Measurements from ENCODE around the gene LURAP1L.
A peak's percentile ranks its signal among the peaks of the same experiment; 100 is the strongest.

The LURAP1L gene

DNA sequence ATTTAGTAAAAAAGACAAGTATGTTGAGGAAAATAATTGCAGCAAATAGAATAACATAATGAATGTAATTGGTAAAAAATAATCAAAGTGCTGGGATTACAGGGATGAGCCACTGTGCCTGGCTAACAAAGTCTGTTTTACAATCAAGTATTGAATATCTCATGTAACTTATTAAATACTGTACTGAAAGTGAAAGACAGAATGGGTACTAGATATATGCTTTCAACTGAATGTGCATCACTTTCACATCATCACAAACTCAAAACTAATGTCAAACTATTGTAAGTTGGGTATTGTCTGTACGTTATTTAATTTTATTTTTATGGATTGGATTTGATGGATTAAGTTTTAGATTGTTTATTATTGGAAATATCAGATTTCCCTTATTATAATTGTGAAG lies 58.9 kb downstream of the LURAP1L start:
- Histone ChIP-seq H3K4me3 (ENCODE audit: low read length in 2 of 2) (no peak overlapping the region), H3K9ac (ENCODE audit: low read length in 2 of 2) (no peak overlapping the region), H3K27ac (ENCODE audit: low read length) (no peak overlapping the region), H3K27me3 (ENCODE audit: control insufficient read depth in 1 of 2, insufficient read depth in 2 of 2, low read length in 2 of 2) (no peaks in the 10 kb centered on the region), H3K9me3 (ENCODE audit: control insufficient read depth in 2 of 2, low read length in 2 of 2) (peaks cover 0 to 4% of the 10 kb centered on the region in 2 donors), H3K36me3 (ENCODE audit: control insufficient read depth in 2 of 2, insufficient read depth in 2 of 2, low read length in 2 of 2) (no peaks in the 10 kb centered on the region), H3K4me1 (ENCODE audit: control insufficient read depth, insufficient read depth, low read length) (no peaks in the 10 kb centered on the region)

DNA sequence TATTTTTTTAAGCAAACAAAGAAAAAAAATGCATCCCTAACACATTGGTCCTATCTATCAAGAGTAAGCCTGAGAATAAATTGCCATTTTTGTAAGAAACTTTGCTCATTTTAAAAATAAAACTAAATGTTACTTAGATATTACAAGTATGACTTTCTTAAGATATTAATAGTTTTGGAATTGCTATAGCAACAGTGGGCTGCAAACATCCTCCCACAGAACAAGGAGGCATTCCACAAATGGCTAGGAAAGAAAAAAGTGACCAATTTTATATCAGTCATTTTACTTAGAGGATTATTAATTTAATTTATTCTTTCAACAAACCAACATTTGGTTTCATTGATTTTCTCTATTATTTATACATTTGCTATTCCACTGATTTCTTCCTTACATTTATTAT lies 63.7 kb downstream of the LURAP1L start:
- H3K27ac ChIP-seq (ENCODE audit: low read length), result no peak overlapping the region
- no peaks in the 10 kb centered on the region for H3K36me3 ChIP-seq (ENCODE audit: control insufficient read depth in 2 of 2, insufficient read depth in 2 of 2, low read length in 2 of 2)
- H3K27me3 ChIP-seq (ENCODE audit: control insufficient read depth in 1 of 2, insufficient read depth in 2 of 2, low read length in 2 of 2), result no peaks in the 10 kb centered on the region
- H3K4me3 ChIP-seq (ENCODE audit: low read length in 2 of 2), result no peak overlapping the region
- H3K9me3 ChIP-seq (ENCODE audit: control insufficient read depth in 2 of 2, low read length in 2 of 2), result peaks cover 0 to 4% of the 10 kb centered on the region in 2 donors
- no peak overlapping the region for H3K9ac ChIP-seq (ENCODE audit: low read length in 2 of 2)
- H3K4me1 ChIP-seq (ENCODE audit: control insufficient read depth, insufficient read depth, low read length), result no peaks in the 10 kb centered on the region

DNA sequence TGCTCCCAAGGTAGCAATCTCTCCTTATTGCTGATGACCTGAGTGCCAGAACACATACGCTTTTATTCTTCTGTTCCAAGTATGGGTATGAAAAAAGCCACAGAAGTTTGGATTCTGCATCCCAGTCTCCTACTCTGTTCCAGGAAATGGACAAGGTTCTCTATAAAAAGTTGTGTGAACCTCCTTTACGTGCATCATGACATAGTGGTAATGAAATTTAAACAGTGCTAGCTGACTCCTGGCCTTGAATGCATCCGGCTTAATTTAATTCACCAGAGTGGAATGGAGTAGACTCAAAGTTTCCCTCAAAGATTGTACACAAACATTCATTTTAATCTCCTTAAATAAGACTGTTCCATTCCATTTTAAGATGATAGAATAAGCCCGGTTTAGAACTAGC lies 68.9 kb downstream of the LURAP1L start:
- Histone ChIP-seq H3K36me3 (ENCODE audit: control insufficient read depth in 2 of 2, insufficient read depth in 2 of 2, low read length in 2 of 2) (no peaks in the 10 kb centered on the region), H3K9ac (ENCODE audit: low read length in 2 of 2) (peak overlapping the region in 1 of 2 donors; percentile 35), H3K4me3 (ENCODE audit: low read length in 2 of 2) (no peak overlapping the region), H3K4me1 (ENCODE audit: control insufficient read depth, insufficient read depth, low read length) (no peaks in the 10 kb centered on the region), H3K9me3 (ENCODE audit: control insufficient read depth in 2 of 2, low read length in 2 of 2) (no peaks in the 10 kb centered on the region), H3K27ac (ENCODE audit: low read length) (no peak overlapping the region), H3K27me3 (ENCODE audit: control insufficient read depth in 1 of 2, insufficient read depth in 2 of 2, low read length in 2 of 2) (no peaks in the 10 kb centered on the region)

DNA sequence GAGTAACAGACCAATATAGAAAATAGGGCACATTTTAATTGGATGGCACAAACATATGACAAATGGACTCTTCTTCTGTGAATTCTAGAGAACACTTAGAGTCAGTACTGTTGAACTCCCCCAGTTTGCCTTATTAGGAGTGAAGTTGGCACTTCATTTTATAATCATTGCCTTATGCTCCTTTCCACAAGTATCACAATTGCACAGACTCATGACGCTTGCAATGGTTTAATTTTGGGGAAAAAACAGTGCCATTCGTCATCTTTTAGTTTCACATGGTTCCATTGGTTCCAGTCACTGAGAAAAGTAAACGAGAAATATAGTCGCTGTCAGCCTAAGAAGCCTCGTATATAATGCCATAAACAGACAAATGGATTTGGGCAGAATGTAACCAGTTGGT lies 71.2 kb downstream of the LURAP1L start:
- no peaks in the 10 kb centered on the region for H3K27me3 ChIP-seq (ENCODE audit: control insufficient read depth in 1 of 2, insufficient read depth in 2 of 2, low read length in 2 of 2)
- no peak overlapping the region for H3K9ac ChIP-seq (ENCODE audit: low read length in 2 of 2)
- H3K27ac ChIP-seq (ENCODE audit: low read length), result no peak overlapping the region
- H3K9me3 ChIP-seq (ENCODE audit: control insufficient read depth in 2 of 2, low read length in 2 of 2), result no peaks in the 10 kb centered on the region
- H3K4me3 ChIP-seq (ENCODE audit: low read length in 2 of 2), result no peak overlapping the region
- H3K36me3 ChIP-seq (ENCODE audit: control insufficient read depth in 2 of 2, insufficient read depth in 2 of 2, low read length in 2 of 2), result no peaks in the 10 kb centered on the region
- no peaks in the 10 kb centered on the region for H3K4me1 ChIP-seq (ENCODE audit: control insufficient read depth, insufficient read depth, low read length)

DNA sequence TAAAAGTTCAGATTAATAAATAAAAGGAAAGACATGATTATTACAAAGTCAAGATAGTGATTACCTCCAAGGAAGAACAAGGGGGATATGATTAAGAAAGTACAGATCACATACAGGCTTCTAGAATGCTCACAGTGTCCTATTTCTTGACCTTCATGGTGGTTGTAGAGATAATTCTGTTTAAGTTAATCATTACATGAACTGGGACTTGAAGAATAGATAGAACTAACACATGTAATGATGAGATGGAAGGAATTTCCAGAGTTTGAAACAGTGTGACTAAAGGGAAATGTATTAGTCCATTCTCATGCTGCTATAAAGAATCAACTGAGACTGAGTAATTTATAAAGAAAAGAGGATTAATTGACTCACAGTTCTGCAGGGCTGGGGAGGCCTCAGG lies 72.7 kb downstream of the LURAP1L start:
- Histone ChIP-seq H3K4me3 (ENCODE audit: low read length in 2 of 2) (no peak overlapping the region), H3K27ac (ENCODE audit: low read length) (no peak overlapping the region), H3K4me1 (ENCODE audit: control insufficient read depth, insufficient read depth, low read length) (no peaks in the 10 kb centered on the region), H3K27me3 (ENCODE audit: control insufficient read depth in 1 of 2, insufficient read depth in 2 of 2, low read length in 2 of 2) (no peaks in the 10 kb centered on the region), H3K9ac (ENCODE audit: low read length in 2 of 2) (no peak overlapping the region), H3K36me3 (ENCODE audit: control insufficient read depth in 2 of 2, insufficient read depth in 2 of 2, low read length in 2 of 2) (no peaks in the 10 kb centered on the region), H3K9me3 (ENCODE audit: control insufficient read depth in 2 of 2, low read length in 2 of 2) (no peaks in the 10 kb centered on the region)

DNA sequence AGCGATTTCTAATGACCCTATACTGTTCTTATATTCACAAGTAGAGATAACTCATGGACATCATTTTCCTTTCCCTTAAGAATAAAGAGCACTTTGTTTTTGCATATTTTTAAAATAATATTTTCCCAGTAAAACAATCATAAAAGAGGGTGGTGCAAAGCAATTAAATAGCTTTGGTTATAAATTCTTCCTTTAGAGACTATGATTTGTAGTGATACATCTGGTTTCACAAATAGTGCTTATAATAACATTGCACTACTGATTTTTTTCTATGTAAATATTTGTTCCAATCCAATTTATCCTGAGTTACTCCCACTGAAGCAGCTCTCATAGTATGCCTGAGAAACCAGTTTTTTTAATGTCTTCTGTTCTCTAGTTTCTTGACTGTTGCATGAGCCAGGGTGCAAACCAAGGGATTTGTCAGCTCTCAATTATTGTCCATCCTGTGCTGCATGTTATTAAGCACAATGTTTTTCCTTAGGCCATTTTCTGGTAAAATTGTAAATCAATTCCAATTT lies 74.7 kb downstream of the LURAP1L start:
- H3K36me3 ChIP-seq (ENCODE audit: control insufficient read depth in 2 of 2, insufficient read depth in 2 of 2, low read length in 2 of 2), result no peaks in the 10 kb centered on the region
- H3K27me3 ChIP-seq (ENCODE audit: control insufficient read depth in 1 of 2, insufficient read depth in 2 of 2, low read length in 2 of 2), result no peaks in the 10 kb centered on the region
- H3K4me1 ChIP-seq (ENCODE audit: control insufficient read depth, insufficient read depth, low read length), result no peaks in the 10 kb centered on the region
- H3K9ac ChIP-seq (ENCODE audit: low read length in 2 of 2), result no peak overlapping the region
- no peak overlapping the region for H3K4me3 ChIP-seq (ENCODE audit: low read length in 2 of 2)
- no peak overlapping the region for H3K27ac ChIP-seq (ENCODE audit: low read length)
- H3K9me3 ChIP-seq (ENCODE audit: control insufficient read depth in 2 of 2, low read length in 2 of 2), result no peaks in the 10 kb centered on the region

DNA sequence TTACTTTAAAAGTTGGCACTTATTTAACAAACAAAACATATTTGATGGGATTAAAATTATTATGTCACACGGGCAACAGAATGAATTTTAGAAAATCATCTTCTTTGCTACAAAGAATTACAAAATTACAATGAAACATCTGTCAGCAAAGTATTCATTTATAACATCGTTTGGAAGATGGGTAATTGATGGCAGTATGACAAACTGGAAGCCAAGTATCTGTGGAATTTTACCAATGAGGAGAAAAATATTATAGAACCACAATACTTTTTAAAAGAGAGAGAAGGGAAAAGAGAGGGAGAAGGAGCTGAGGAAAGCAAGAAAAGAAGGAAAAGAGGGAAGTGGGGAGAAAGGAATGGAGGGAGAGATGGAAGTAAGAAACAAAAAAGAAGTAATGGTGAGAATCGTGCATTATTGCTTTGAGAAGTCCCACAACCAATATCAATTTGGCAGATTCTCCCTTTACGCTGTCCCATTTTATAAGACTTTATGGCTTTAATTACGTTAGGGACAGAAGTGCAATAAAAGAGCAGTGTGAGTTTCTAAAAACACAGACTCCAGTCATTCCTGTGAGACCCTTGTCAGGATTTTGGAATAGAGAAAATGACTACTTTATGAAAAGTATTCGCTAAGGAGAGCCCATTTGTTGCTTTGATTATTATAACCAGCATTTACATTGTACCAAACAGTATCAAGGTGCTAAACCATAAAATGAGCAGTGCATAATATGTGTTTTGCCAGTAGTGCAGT lies 76.7 kb downstream of the LURAP1L start:
- no peaks in the 10 kb centered on the region for H3K27me3 ChIP-seq (ENCODE audit: control insufficient read depth in 1 of 2, insufficient read depth in 2 of 2, low read length in 2 of 2)
- H3K9me3 ChIP-seq (ENCODE audit: control insufficient read depth in 2 of 2, low read length in 2 of 2), result no peaks in the 10 kb centered on the region
- H3K4me3 ChIP-seq (ENCODE audit: low read length in 2 of 2), result no peak overlapping the region
- H3K9ac ChIP-seq (ENCODE audit: low read length in 2 of 2), result no peak overlapping the region
- H3K4me1 ChIP-seq (ENCODE audit: control insufficient read depth, insufficient read depth, low read length), result no peaks in the 10 kb centered on the region
- no peaks in the 10 kb centered on the region for H3K36me3 ChIP-seq (ENCODE audit: control insufficient read depth in 2 of 2, insufficient read depth in 2 of 2, low read length in 2 of 2)
- H3K27ac ChIP-seq (ENCODE audit: low read length), result no peak overlapping the region

DNA sequence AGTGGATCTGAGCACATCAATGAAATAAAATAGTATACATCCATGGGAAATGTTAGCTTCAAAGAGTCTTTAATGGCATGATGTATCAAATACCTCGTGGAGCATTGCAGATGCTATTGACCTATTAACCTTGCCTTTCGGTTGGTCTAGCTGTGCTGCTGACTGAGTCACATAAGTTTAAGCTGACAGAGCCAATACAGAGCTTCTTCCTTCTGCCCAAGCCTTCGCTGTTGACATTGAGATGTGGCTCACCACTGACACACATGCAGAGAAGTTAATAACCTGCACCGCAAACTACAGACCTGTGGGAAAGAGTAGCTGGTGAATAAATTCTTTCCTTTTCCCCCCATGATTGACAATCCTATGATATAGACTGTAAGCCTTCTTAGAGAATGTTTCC lies 78.2 kb downstream of the LURAP1L start:
- Histone ChIP-seq H3K27ac (ENCODE audit: low read length) (no peak overlapping the region), H3K4me3 (ENCODE audit: low read length in 2 of 2) (no peak overlapping the region), H3K27me3 (ENCODE audit: control insufficient read depth in 1 of 2, insufficient read depth in 2 of 2, low read length in 2 of 2) (no peaks in the 10 kb centered on the region), H3K9ac (ENCODE audit: low read length in 2 of 2) (no peak overlapping the region), H3K9me3 (ENCODE audit: control insufficient read depth in 2 of 2, low read length in 2 of 2) (no peaks in the 10 kb centered on the region), H3K36me3 (ENCODE audit: control insufficient read depth in 2 of 2, insufficient read depth in 2 of 2, low read length in 2 of 2) (no peaks in the 10 kb centered on the region), H3K4me1 (ENCODE audit: control insufficient read depth, insufficient read depth, low read length) (no peaks in the 10 kb centered on the region)

DNA sequence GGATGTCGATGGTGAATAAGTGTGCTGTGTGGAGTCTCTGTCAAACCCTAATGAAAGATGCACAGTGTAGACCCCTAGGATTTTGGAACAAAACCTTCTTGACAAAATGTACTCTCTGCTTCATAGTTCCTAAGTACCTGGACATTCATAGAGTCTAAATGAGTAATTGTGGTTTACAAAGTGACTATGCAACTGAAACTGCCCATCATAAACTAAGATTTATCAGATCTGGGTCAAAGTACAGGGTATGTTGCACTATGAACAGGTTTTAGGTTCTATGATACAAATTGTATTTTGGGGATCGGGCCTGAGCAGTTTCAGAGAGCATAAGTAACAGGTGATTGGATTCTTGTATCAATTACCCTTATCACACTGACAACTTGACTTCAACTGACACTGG lies 79.4 kb downstream of the LURAP1L start:
- Histone ChIP-seq H3K9me3 (ENCODE audit: control insufficient read depth in 2 of 2, low read length in 2 of 2) (no peaks in the 10 kb centered on the region), H3K27ac (ENCODE audit: low read length) (no peak overlapping the region), H3K4me3 (ENCODE audit: low read length in 2 of 2) (no peak overlapping the region), H3K36me3 (ENCODE audit: control insufficient read depth in 2 of 2, insufficient read depth in 2 of 2, low read length in 2 of 2) (no peaks in the 10 kb centered on the region), H3K27me3 (ENCODE audit: control insufficient read depth in 1 of 2, insufficient read depth in 2 of 2, low read length in 2 of 2) (no peaks in the 10 kb centered on the region), H3K4me1 (ENCODE audit: control insufficient read depth, insufficient read depth, low read length) (no peaks in the 10 kb centered on the region), H3K9ac (ENCODE audit: low read length in 2 of 2) (no peak overlapping the region)

DNA sequence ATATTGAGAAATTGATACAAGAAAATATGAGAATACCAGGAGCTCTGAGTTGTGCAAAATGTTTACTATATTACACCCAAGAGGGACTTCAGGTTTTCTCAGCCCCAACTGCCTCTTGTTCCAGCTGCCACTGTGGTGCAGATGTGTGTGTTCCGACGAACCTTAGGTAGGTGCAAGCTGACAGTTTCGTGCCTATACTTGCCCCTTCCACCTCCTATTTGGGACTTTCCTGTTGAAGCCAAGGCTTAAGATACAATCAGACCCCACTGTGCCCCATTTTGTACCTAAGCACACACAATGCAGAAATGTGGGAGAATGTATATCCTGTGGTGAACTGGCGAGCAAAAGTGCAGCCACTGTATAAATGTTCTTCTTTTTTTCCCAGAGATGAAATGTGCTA lies 80.2 kb downstream of the LURAP1L start:
- Histone ChIP-seq H3K27me3 (ENCODE audit: control insufficient read depth in 1 of 2, insufficient read depth in 2 of 2, low read length in 2 of 2) (no peaks in the 10 kb centered on the region), H3K9ac (ENCODE audit: low read length in 2 of 2) (no peak overlapping the region), H3K36me3 (ENCODE audit: control insufficient read depth in 2 of 2, insufficient read depth in 2 of 2, low read length in 2 of 2) (no peaks in the 10 kb centered on the region), H3K9me3 (ENCODE audit: control insufficient read depth in 2 of 2, low read length in 2 of 2) (no peaks in the 10 kb centered on the region), H3K4me1 (ENCODE audit: control insufficient read depth, insufficient read depth, low read length) (no peaks in the 10 kb centered on the region), H3K27ac (ENCODE audit: low read length) (no peak overlapping the region), H3K4me3 (ENCODE audit: low read length in 2 of 2) (no peak overlapping the region)

DNA sequence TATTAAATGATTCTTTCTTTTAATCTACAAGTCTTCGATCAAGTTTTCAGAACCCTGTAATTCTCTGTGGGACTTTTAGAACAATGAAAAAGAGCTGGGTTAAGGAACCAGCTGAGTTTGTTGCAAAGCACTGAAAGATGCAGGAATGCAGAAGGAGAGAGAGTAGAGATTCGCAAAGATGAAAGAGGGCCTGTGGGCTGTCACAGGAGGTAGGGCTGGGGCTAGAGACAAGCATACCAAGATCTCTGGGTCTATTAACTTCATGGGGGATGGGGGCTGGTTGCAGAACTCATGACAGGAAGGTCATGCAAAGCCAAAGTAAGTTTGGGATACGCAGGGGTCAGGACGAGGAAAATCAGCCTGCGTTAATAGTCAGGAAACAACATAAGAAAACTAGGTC lies 81.8 kb downstream of the LURAP1L start:
- H3K9ac ChIP-seq (ENCODE audit: low read length in 2 of 2), result no peak overlapping the region

More for the DNA sequence above, 81.8 kb downstream of the LURAP1L start:
- Histone ChIP-seq H3K27me3 (ENCODE audit: control insufficient read depth in 1 of 2, insufficient read depth in 2 of 2, low read length in 2 of 2) (no peaks in the 10 kb centered on the region), H3K9me3 (ENCODE audit: control insufficient read depth in 2 of 2, low read length in 2 of 2) (no peaks in the 10 kb centered on the region), H3K4me3 (ENCODE audit: low read length in 2 of 2) (no peak overlapping the region), H3K27ac (ENCODE audit: low read length) (no peak overlapping the region), H3K36me3 (ENCODE audit: control insufficient read depth in 2 of 2, insufficient read depth in 2 of 2, low read length in 2 of 2) (no peaks in the 10 kb centered on the region), H3K4me1 (ENCODE audit: control insufficient read depth, insufficient read depth, low read length) (no peaks in the 10 kb centered on the region)

Measured in stomach smooth muscle (tissue), 2 donors.